Measurements from ENCODE around the gene GABBR2.

GABBR2 gene

DNA sequence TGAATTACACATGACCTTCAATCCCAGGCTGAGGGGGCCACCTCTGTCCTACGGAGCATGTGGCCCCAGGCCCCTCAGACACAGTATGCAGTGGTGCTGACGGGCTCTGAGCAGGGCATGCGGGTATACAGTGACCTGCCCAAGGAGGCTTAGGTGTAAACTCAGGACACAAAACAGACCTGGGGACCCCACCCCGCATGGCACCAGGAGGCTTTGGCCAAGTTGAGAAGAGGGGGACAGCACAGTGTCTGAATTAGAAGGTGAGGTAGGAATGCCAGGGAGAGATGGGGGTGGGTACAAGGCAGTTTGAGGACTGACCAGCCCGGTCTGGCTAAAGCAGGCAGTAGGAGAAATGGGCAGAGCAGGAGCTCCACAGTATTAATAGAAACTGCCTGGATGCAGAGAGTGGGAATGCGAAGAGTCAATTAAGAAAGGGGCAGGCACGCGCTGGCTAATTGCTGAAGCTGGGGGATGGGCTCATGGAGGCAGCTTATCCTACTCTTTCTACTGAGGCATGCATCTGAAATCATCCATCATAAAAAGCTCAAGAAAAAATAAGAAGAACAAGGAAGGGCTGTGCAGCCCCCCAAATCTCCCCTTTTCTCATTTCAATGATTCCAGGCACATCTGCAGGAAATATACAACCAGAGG, 109.0 kb downstream of the GABBR2 start:
- ATAC-seq (ENCODE audit: low read depth) = no peak
- Histone ChIP-seq H3K4me3 (ENCODE audit: severe bottlenecking) (no peak overlapping the region), H3K4me1 (ENCODE audit: insufficient read depth, poor library complexity, severe bottlenecking) (no peaks in the 10 kb centered on the region), H3K27ac (ENCODE audit: poor library complexity, severe bottlenecking) (no peak overlapping the region), H3K27me3 (ENCODE audit: insufficient read depth, poor library complexity, severe bottlenecking) (peaks cover 7% of the 10 kb centered on the region), H3K36me3 (ENCODE audit: low read depth) (no peaks in the 10 kb centered on the region), H3K9me3 (ENCODE audit: severe bottlenecking) (no peaks in the 10 kb centered on the region)
- TF ChIP-seq CTCF (IDR thresholded peaks at IDR 0.05; ENCODE audit: poor library complexity, severe bottlenecking) = no peak
- peak; percentile 15 for DNase-seq (ENCODE audit: low spot score)

- Histone ChIP-seq H3K9me3 (ENCODE audit: severe bottlenecking) (no peaks in the 10 kb centered on the region), H3K4me1 (ENCODE audit: insufficient read depth, poor library complexity, severe bottlenecking) (no peaks in the 10 kb centered on the region), H3K4me3 (ENCODE audit: severe bottlenecking) (no peak overlapping the region), H3K27ac (ENCODE audit: poor library complexity, severe bottlenecking) (no peak overlapping the region), H3K27me3 (ENCODE audit: insufficient read depth, poor library complexity, severe bottlenecking) (peaks cover 7% of the 10 kb centered on the region), H3K36me3 (ENCODE audit: low read depth) (no peaks in the 10 kb centered on the region)
- no peak for ATAC-seq (ENCODE audit: low read depth)
- no peak for TF ChIP-seq CTCF (IDR thresholded peaks at IDR 0.05; ENCODE audit: poor library complexity, severe bottlenecking)
- DNase-seq (ENCODE audit: low spot score) = peak; percentile 9
Measured at GRCh38 chr9:98598861-98599260, 109.9 kb downstream of the GABBR2 start.

GRCh38 chr9:98597236-98597771, 111.4 kb downstream of the GABBR2 start:
- H3K4me1 ChIP-seq (ENCODE audit: insufficient read depth, poor library complexity, severe bottlenecking) = no peaks in the 10 kb centered on the region
- ATAC-seq (ENCODE audit: low read depth) (no peak), DNase-seq (ENCODE audit: low spot score) (no peak)
- H3K9me3 ChIP-seq (ENCODE audit: severe bottlenecking) = no peaks in the 10 kb centered on the region
- no peak for TF ChIP-seq CTCF (IDR thresholded peaks at IDR 0.05; ENCODE audit: poor library complexity, severe bottlenecking)
- no peaks in the 10 kb centered on the region for H3K27me3 ChIP-seq (ENCODE audit: insufficient read depth, poor library complexity, severe bottlenecking)
- H3K36me3 ChIP-seq (ENCODE audit: low read depth) = no peaks in the 10 kb centered on the region
- no peak overlapping the region for H3K4me3 ChIP-seq (ENCODE audit: severe bottlenecking)
- no peak overlapping the region for H3K27ac ChIP-seq (ENCODE audit: poor library complexity, severe bottlenecking)

GRCh38 chr9:98596486-98596885, 112.2 kb downstream of the GABBR2 start:
- Histone ChIP-seq H3K9me3 (ENCODE audit: severe bottlenecking) (no peaks in the 10 kb centered on the region), H3K4me3 (ENCODE audit: severe bottlenecking) (no peak overlapping the region), H3K4me1 (ENCODE audit: insufficient read depth, poor library complexity, severe bottlenecking) (no peaks in the 10 kb centered on the region), H3K27ac (ENCODE audit: poor library complexity, severe bottlenecking) (no peak overlapping the region), H3K36me3 (ENCODE audit: low read depth) (no peaks in the 10 kb centered on the region), H3K27me3 (ENCODE audit: insufficient read depth, poor library complexity, severe bottlenecking) (no peaks in the 10 kb centered on the region)
- ATAC-seq (ENCODE audit: low read depth) (no peak), DNase-seq (ENCODE audit: low spot score) (no peak)
- TF ChIP-seq CTCF (IDR thresholded peaks at IDR 0.05; ENCODE audit: poor library complexity, severe bottlenecking) = no peak

DNA sequence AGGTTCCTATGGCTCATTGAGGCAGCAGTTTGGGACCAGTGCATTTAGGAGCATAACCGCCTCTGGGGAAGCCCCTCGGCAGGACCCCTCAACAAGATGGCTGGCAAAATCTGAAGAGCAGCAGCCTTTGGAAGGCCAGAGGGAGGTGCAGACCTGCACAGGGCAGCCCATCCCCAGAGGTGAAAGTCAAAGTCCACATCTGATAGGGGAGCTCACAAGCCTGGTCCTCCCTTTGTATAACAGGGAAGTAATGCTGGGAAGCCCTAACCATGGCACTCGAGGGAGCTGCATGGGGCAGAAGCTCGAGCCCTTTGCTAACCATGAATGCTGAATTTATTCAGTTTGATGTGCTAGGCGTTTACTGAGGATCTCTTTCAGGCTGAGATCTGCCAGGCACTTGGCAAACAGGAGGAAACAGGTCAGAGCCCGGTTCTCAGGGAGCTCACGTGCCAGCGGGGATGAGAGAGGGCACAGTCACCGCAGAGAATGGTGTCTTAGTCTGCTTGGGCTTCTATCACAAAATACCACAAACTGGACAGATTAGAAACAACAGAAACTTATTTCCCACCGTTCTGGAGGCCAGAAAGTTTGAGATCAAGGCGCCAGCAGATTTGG, 114.1 kb downstream of the GABBR2 start:
- H3K36me3 ChIP-seq (ENCODE audit: low read depth) = no peaks in the 10 kb centered on the region
- no peaks in the 10 kb centered on the region for H3K4me1 ChIP-seq (ENCODE audit: insufficient read depth, poor library complexity, severe bottlenecking)
- H3K9me3 ChIP-seq (ENCODE audit: severe bottlenecking) = no peaks in the 10 kb centered on the region
- DNase-seq (ENCODE audit: low spot score) (peak; percentile 17), ATAC-seq (ENCODE audit: low read depth) (no peak)
- H3K4me3 ChIP-seq (ENCODE audit: severe bottlenecking) = no peak overlapping the region
- no peak overlapping the region for H3K27ac ChIP-seq (ENCODE audit: poor library complexity, severe bottlenecking)
- H3K27me3 ChIP-seq (ENCODE audit: insufficient read depth, poor library complexity, severe bottlenecking) = no peaks in the 10 kb centered on the region
- TF ChIP-seq CTCF (IDR thresholded peaks at IDR 0.05; ENCODE audit: poor library complexity, severe bottlenecking) = no peak
